ENCODE data around the gene AFAP1L1. TPM values are rescaled to one million over a fixed set of nuclear protein-coding genes. Genes with fewer than 3 reads are reported as not detected.

AFAP1L1 gene
- total and polyA plus RNA-seq, 2 of the 13 experiments (the other 11 are each of a cell fraction or from before 2014, with no cell fraction given) = 0.38 to 1.0 TPM

- Histone ChIP-seq H3K27me3 (ENCODE audit: control insufficient read depth in 1 of 2, insufficient read depth in 2 of 2, low read length in 2 of 2) (no peaks in the 10 kb centered on the region; a peak in 1 of 5 replicates), H2AFZ (ENCODE audit: low read length) (no peak overlapping the region), H3K9me3 (ENCODE audit: low read length) (no peaks in the 10 kb centered on the region), H3K79me2 (ENCODE audit: insufficient read depth, low read length) (peaks cover 22% of the 10 kb centered on the region), H3K4me1 (ENCODE audit: insufficient read depth, low read length) (peaks cover 50% of the 10 kb centered on the region), H3K27ac (ENCODE audit: extremely low read length, insufficient read depth, low read length) (no peak overlapping the region), H4K20me1 (ENCODE audit: insufficient read depth, low read length) (no peaks in the 10 kb centered on the region), H3K4me2 (ENCODE audit: low read depth, low read length) (peak overlapping the region; percentile 88), H3K36me3 (replicated peaks in 1 of 2; ENCODE audit: control insufficient read depth in 1 of 2, insufficient read depth in 2 of 2, low read length in 2 of 2) (peaks cover 1 to 17% of the 10 kb centered on the region in 2 experiments; a peak in 3 of 5 replicates), H3K4me3 (replicated peaks in 1 of 3; ENCODE audit: insufficient read depth in 1 of 3, low read depth in 2 of 3, low read length in 3 of 3) (peak overlapping the region in 1 of 3 experiments; percentile 98; a peak in 1 of 6 replicates), H3K9ac (ENCODE audit: insufficient read depth, low read depth, low read length) (no peak overlapping the region)
- in situ Hi-C loops (cut with HindIII; ENCODE audit: extremely low pct_ligation_motif_present, low pct_unique_long_range_greater_than_20kb) (no loop called here), intact Hi-C loops (cut with micrococcal nuclease; ENCODE audit: unreplicated experiment) (loop anchor here (2.0 kb wide), 1 partner anchor 21 kb away; no protein-coding TSS in a partner anchor)
- ChIA-PET CTCF (ENCODE audit: low intra/inter-chr PET ratio, low total read pairs) (interaction anchor here (1.4 kb wide), 1 partner anchor 23 kb away, joined by 3 read pairs; no protein-coding TSS in a partner anchor), POLR2A (interaction anchor here (0.9 to 6.7 kb wide), 5 partner anchors 12 to 80 kb away, joined by 3 to 93 read pairs (median 7); partner anchors contain the start of gene PCYOX1L)
- BruUV-seq (replicated peaks) = no TSS peak
- DNase-seq (ENCODE audit: low spot score) (no peak), FAIRE-seq (no peak), ATAC-seq (no peak)
- TF ChIP-seq FIP1L1 (IDR thresholded peaks at IDR 0.05; ENCODE audit: borderline replicate concordance, insufficient read depth, low read depth, low read length) = no peak
- no peak for TF ChIP-seq JDP2 (CRISPR knock-in tag; IDR thresholded peaks at IDR 0.05; ENCODE audit: borderline replicate concordance)
- no peak for TF ChIP-seq ZKSCAN8 (CRISPR knock-in tag; IDR thresholded peaks at IDR 0.05; ENCODE audit: borderline replicate concordance)
- TF ChIP-seq, protein P1, sequence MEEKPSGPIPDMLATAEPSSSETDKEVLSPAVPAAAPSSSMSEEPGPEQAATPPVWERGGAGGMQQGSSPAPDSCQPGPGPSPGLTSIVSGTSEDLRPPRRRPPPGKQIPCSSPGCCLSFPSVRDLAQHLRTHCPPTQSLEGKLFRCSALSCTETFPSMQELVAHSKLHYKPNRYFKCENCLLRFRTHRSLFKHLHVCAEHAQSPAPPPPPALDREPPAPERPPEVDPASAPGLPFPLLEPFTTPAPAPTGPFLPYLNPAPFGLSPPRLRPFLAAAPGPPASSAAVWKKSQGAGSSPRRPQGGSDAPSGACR (CRISPR knock-in tag; IDR thresholded peaks at IDR 0.05) = peak; percentile 10; the same call in 1 of the 2 replicates
- no peak for TF ChIP-seq ZNF615 (CRISPR knock-in tag; IDR thresholded peaks at IDR 0.05; ENCODE audit: borderline replicate concordance)
- TF ChIP-seq ATM (IDR thresholded peaks at IDR 0.05; ENCODE audit: borderline replicate concordance) = no peak
- no peak for TF ChIP-seq CC2D1A (CRISPR knock-in tag; IDR thresholded peaks at IDR 0.05)
- WGBS (ENCODE audit: low lambda C conversion rate) = 77% methylated on average over 2 of the region's 2 CpGs
These were observed 72.5 kb downstream of the AFAP1L1 start for GRCh38 chr5:149344151-149344550.

All from HepG2 (cell line).